NCI-H2227 (cell line): Measurements from ENCODE around the gene ENDOD1.
"Not testable (repeated sequence)": the region's sequence is repeated elsewhere in the genome, so short reads cannot be mapped to it uniquely, and the experiment has no call there.

Experiments used
- DNase-seq: peaks from one replicate; lab custom pipeline; 2025; ENCODE audit not compliant: unreplicated experiment; lab: John Stamatoyannopoulos, UW

ENDOD1 gene

DNA sequence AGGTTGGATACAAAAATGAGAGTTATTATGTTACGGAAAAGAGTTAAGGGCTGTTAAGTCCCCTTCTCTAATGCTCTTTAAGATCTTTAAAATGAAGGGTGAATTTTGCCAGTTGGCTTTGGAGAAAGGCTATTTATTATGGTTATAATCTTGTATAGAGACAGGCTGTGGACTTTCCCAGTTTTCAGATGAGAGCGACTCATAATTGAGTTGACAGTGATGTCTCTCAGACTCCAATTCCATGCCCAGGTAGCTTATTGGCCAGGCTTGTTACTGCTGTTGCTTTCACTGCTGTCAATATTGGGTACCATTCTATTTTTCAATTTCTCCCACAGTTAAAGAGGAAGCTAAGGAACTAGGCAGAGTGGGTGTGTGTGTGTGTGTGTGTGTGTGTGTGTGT lies 13.1 kb downstream of the ENDOD1 start:
- DNase-seq = no peak

- no peak for DNase-seq
These were observed 14.1 kb downstream of the ENDOD1 start for GRCh38 chr11:95103701-95104100.

DNA sequence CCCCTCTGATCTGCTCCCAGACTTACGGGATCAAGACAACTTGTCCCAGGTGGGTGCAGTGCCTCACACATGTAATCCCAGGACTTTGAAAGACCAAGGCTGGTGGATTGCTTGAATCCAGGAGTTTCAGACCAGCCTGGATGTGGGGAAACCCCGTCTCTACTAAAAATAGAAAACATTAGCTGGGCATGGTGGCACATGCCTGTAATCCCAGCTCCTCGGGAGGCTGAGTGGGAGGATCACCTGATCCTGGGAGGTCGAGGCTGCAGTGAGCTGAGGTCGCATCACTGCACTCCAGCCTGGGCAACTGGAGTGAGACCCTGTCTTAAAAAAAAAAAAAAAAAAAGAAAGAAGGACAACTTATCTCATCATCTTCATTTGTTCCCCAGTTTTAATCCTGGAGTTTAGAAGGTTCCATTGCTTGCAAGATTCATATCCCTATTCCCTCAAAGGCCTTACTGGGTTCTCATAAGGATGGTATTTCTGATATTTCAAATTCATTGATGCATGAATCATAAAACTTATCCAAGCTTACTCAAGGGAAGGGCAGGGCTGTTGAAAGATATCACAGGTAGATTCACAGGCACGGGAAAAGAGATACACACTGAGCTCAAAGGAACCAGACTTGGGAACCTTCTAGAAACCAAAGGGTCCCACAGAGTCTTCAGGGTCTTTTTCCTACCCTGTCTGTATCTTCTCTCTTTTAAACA lies 14.6 kb downstream of the ENDOD1 start:
- no peak for DNase-seq

DNA sequence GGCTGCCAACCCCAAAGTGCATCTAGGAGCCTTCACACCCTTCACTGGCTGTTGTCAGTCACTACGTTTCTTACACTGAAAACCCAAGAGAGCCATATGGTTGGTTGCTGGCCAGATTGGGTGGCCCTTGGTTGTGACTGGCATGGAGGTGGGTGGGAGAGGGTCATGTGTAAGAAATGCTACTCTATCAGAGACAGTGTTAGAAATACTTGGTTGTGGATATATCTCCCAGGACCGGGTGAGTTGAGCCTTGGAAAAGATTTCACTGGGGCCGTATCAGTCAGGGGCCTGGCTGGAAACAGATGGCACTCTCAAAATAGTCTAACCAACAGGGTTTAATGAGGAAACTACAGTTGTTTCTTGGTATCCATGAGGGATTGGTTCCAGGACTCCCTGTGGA lies 15.2 kb downstream of the ENDOD1 start:
- no peak for DNase-seq

- DNase-seq = no peak
These were observed 18.5 kb downstream of the ENDOD1 start for GRCh38 chr11:95108159-95108611.

- peak; percentile 21 for DNase-seq
These were observed 19.3 kb downstream of the ENDOD1 start for GRCh38 chr11:95108671-95109551.

DNA sequence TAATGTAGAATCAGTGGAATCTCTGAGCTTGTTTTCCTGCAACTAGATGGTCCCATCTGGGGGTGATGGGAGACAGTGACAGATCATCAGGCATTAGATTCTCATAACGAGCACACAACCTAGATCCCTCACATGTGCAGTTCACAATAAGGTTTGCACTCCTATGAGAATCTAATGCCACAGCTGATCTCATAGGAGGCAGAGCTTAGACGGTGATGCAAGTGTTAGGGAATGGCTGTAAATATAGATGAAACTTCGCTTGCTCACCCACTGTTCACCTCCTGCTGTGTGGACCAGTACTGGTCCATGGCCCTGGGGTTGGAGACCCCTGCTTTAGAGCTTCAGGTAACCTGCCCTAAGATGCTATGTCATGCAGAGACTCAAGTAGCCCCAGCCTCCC lies 21.8 kb downstream of the ENDOD1 start:
- not testable (repeated sequence) for DNase-seq

- DNase-seq = no peak
These were observed 22.4 kb downstream of the ENDOD1 start for GRCh38 chr11:95111923-95112540.

- DNase-seq = no peak
These were observed 26.0 kb downstream of the ENDOD1 start for GRCh38 chr11:95115597-95115996.

- DNase-seq = no peak
These were observed 29.9 kb downstream of the ENDOD1 start for GRCh38 chr11:95119361-95120060.

GRCh38 chr11:95121698-95122097 lies 32.1 kb downstream of the ENDOD1 start:
- no peak for DNase-seq

- DNase-seq = no peak
These were observed 33.9 kb downstream of the ENDOD1 start for GRCh38 chr11:95123556-95123955.

DNA sequence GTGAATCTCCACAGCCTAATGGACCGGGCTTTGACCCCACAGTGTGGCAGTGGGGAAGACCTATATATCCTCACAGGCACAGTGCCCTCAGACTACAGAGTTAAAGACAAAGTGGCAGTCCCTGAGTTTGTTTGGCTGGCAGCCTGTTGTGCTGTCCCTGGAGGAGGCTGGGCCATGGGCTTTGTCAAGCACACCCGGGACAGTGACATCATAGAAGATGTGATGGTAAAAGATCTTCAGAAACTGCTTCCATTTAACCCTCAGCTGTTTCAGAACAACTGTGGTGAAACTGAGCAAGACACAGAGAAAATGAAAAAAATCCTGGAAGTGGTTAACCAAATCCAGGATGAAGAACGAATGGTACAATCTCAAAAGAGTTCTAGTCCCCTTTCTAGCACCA lies 39.0 kb downstream of the ENDOD1 start:
- DNase-seq = no peak

DNA sequence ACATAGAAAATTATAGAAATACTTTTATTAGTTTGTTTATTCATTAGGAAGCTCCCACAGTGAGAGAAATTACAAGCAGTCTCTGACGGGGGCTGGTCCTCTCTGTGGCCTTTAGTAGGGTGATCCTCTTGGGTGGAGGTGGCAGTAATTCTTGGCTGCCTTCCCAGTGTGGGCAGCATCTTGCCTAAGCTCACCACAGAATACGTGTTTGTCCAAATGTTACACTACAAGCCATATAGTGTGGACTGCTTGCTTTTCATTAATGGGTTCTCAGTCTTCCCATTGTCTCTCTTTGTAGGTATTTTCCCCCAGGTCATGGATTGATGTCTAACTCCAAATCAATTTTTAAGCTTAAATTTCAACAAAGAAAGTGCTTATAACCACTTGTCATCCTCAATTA lies 43.3 kb downstream of the ENDOD1 start:
- no peak for DNase-seq

DNA sequence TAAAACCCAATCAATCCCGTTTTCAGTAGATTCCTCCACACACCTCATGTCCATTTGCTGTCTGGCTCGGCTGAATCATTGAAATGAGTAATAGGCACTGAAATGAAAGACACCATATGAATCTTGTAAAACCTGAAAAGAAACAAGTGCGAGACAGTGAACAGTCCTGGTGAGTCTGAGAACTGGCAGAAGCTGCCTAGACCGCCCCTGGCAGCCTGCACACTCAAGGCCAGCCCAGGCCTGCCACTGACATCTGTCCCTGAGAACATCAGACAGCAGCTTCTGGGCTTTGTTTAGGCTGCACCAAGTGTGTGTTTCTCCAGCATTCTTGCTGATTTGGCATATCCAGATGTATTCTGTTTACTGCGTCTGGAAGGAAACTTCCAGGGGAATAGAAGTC lies 44.8 kb downstream of the ENDOD1 start:
- no peak for DNase-seq

GRCh38 chr11:95135155-95135554 lies 45.5 kb downstream of the ENDOD1 start:
- DNase-seq = no peak

DNA sequence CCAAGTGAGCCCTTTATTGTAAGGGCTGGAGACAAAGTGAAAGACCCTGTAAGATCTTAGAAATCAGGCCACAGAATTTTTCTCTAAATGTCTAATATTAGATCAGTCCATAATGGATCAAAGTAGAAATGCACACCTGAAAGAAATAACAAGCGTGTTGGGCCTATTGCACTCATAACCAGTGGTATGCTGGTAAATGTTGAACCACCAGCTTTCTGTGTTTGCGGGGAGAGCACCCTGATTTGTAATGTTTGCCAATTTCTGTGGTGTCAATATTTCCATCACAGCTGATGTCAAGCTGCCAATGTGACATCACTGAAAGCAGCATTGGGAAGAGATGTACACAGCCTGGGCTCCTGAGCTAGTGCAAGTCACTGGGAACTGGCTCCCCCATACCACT lies 46.2 kb downstream of the ENDOD1 start:
- DNase-seq = no peak

- not testable (repeated sequence) for DNase-seq
These were observed 47.1 kb downstream of the ENDOD1 start for GRCh38 chr11:95136747-95137146.

DNA sequence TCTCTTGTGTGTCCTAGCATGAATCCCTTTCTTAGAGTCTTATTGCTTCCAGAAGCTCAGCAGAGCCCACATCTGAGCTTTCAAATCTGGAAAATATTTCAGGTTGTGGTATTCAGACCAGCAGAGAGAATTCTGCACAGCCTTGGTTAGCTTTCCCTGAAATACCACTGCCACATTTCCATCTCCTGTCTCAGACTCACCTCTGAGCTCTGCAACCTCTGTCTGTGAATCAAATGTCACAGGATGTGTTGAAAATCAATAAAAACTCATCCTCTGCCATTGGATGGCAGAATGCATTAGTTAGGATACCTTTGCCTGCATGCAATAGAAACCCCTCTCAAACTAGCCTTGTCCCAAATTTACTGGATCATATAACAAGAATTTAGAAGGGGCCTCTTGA lies 47.7 kb downstream of the ENDOD1 start:
- no peak for DNase-seq

- DNase-seq = no peak
These were observed 48.8 kb downstream of the ENDOD1 start for GRCh38 chr11:95138448-95138847.

DNA sequence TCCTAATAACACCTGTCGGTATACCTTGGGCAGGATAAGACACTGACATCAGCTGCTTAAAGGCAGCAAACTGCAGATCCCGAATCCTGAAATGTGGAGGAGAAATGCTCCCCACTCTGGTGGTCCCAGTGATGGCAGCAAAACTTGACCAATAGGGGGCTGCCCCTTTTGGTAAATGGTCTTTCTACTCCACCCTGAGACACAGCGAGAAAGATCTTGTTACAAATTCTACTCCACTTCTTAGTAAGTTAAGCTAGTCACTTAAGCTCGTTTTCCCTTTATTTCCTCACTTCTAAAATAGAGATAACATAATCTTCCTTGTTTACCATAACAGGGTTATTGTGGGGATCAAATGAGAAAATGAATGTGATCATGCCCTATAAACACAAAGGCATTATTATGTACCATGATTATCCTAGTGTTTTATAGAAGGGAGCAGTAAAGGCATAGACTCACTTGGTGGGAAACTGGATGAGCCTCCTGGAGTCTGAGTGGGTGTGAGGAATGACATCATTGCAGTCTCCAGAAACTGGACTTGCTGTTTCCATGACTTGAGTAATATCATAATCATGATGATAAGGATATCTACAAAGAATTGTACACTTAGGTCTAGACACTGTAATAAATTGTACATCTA lies 50.9 kb downstream of the ENDOD1 start:
- no peak for DNase-seq
